DND-41 (cell line): Measurements from ENCODE around the gene ADCY2.

ENCODE experiments used
- EZH2 ChIP-seq: IDR thresholded peaks from 3 replicates; pipeline ENCODE4 v1.6.1; 2012; ENCODE audit warnings: borderline replicate concordance, low read depth, mild to moderate bottlenecking, moderate library complexity, low read length, inconsistent platforms; ENCODE audit not compliant: severe bottlenecking
- TF ChIP-seq, protein P1 (sequence below): IDR thresholded peaks from 2 replicates; pipeline ENCODE4 v1.5.1; 2012; ENCODE audit warnings: borderline replicate concordance, low read length, moderate library complexity, mild to moderate bottlenecking; ENCODE audit not compliant: poor library complexity, severe bottlenecking; ENCODE audit errors: extremely low read depth

DNA sequence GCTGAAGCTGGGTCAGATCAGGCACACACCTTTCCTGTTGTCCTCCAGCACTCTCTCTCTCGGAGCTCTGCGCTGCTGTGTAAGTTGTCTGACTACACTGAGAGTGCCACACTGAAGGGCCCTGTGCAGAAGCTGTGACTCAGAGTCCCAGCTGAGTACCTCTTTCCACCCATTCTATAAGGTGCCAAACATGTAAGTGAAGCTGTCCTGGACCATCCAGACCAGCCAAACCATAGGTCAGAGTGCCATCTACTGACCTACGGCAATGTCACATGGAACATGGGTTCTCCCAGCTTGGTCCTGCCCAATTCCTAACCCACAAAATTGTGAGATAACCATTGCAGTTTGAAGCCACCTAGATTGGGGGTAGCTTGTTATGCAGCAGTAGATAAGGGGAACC is 68.2 kb downstream of the ADCY2 start:
- TF ChIP-seq, protein P1, sequence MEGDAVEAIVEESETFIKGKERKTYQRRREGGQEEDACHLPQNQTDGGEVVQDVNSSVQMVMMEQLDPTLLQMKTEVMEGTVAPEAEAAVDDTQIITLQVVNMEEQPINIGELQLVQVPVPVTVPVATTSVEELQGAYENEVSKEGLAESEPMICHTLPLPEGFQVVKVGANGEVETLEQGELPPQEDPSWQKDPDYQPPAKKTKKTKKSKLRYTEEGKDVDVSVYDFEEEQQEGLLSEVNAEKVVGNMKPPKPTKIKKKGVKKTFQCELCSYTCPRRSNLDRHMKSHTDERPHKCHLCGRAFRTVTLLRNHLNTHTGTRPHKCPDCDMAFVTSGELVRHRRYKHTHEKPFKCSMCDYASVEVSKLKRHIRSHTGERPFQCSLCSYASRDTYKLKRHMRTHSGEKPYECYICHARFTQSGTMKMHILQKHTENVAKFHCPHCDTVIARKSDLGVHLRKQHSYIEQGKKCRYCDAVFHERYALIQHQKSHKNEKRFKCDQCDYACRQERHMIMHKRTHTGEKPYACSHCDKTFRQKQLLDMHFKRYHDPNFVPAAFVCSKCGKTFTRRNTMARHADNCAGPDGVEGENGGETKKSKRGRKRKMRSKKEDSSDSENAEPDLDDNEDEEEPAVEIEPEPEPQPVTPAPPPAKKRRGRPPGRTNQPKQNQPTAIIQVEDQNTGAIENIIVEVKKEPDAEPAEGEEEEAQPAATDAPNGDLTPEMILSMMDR = peak; percentile 15
- TF ChIP-seq EZH2 = no peak
